ENCODE data around the gene SURF6. TPM values are rescaled to one million over a fixed set of nuclear protein-coding genes. Genes with fewer than 3 reads are reported as not detected.

SURF6 gene
- total and polyA plus RNA-seq, 2 of the 8 experiments (the other 6 are each of a cell fraction or from before 2014, with no cell fraction given), result 6.1 to 23.7 TPM

DNA sequence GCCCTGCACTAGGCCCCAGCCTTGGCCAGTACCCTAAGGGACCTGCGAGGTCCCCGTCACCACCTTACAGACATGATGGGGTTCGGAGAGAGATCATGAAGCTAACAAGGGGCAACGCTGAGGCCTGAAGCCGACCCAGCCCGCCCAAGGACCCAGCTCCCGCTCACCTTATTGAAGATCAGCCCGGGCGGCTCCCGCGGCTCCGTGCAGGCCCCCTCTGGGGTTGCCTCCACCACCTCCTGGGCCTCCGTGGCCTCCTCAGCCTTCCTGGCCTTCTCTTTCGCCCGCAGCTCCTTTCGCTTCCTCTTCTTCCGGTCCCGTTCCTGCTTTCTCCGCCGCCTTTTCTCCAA is 3.6 kb downstream of the SURF6 start:
- peaks cover 4 to 16% of the 10 kb centered on the region in 2 experiments for H4K20me1 ChIP-seq (replicated peaks in 1 of 2; ENCODE audit: control insufficient read depth in 1 of 2, insufficient read depth in 2 of 2, low read length in 2 of 2)
- no peak overlapping the region for H2AK5ac ChIP-seq (ENCODE audit: low read depth, low read length)
- H3K4me3 ChIP-seq (ENCODE audit: extremely low read depth in 1 of 4, insufficient read depth in 2 of 4, low read depth in 3 of 4, low read length in 4 of 4), result no peak overlapping the region
- peaks cover 7% of the 10 kb centered on the region; the same call in 1 of the 2 replicates for H3K23me2 ChIP-seq (ENCODE audit: low read depth, low read length)
- H2AFZ ChIP-seq (ENCODE audit: low read length), result no peak overlapping the region
- no peak overlapping the region for H3K9ac ChIP-seq (replicated peaks in 1 of 4; ENCODE audit: extremely low read depth in 1 of 4, low read depth in 3 of 4, low read length in 3 of 4)
- H3K14ac ChIP-seq (ENCODE audit: insufficient read length), result no peak overlapping the region
- H3K4me1 ChIP-seq (replicated peaks in 1 of 4; ENCODE audit: control insufficient read depth in 3 of 4, insufficient read depth in 4 of 4, low read length in 3 of 4), result peaks cover 0 to 9% (median 2%) of the 10 kb centered on the region in 4 experiments; a peak in 1 of 7 replicates
- H3K36me3 ChIP-seq (ENCODE audit: control insufficient read depth in 2 of 4, insufficient read depth in 4 of 4, low read length in 3 of 4), result peaks cover 20 to 43% (median 35%) of the 10 kb centered on the region in 4 experiments
- no peak overlapping the region for H3K27ac ChIP-seq (ENCODE audit: low read depth, low read length)
- 89% methylated on average over 18 of the region's 20 CpGs; no CpG with 5 or more reads in 1 of the 2 experiments for WGBS, 2 experiments (ENCODE audit: extremely low coverage in 1 of 2, insufficient coverage in 1 of 2, insufficient read length in 1 of 2, insufficient replicate concordance in 2 of 2, low coverage in 1 of 2, low lambda C conversion rate in 2 of 2, missing lambda C conversion rate in 1 of 2)
- H4K5ac ChIP-seq (ENCODE audit: insufficient read length, low read depth, low read length), result no peak overlapping the region
- no peaks in the 10 kb centered on the region for H3K9me3 ChIP-seq (ENCODE audit: insufficient read depth in 2 of 2, low read depth in 1 of 2, low read length in 1 of 2)
- no peak overlapping the region for H3K4ac ChIP-seq (replicated peaks; ENCODE audit: insufficient read length, low read depth, low read length)
- H2BK120ac ChIP-seq (replicated peaks; ENCODE audit: low read depth, low read length), result no peak overlapping the region
- H3K23ac ChIP-seq (ENCODE audit: insufficient read length), result no peak overlapping the region
- no peak overlapping the region for H3K4me2 ChIP-seq (ENCODE audit: insufficient read depth in 1 of 2, low read depth in 2 of 2, low read length in 2 of 2)
- no peak for DNase-seq (ENCODE audit: low read depth in 1 of 2, low spot score in 2 of 2)
- peaks cover 10% of the 10 kb centered on the region for H3K79me1 ChIP-seq (ENCODE audit: low read depth, low read length)
- no peak overlapping the region for H2BK12ac ChIP-seq (ENCODE audit: low read depth, low read length)
- no peak overlapping the region for H4K8ac ChIP-seq (ENCODE audit: extremely low read depth, insufficient read depth, low read length)
- no peak overlapping the region for H2BK5ac ChIP-seq (ENCODE audit: low read depth, low read length)
- ChIA-PET POLR2A (ENCODE audit: partially characterized antibody) (interaction anchor here (1.2 to 7.3 kb wide), 6 partner anchors 8 to 150 kb away, joined by 3 to 120 read pairs (median 7); partner anchors contain the start of genes MED22 and RPL7A), CTCF (ENCODE audit: partially characterized antibody) (interaction anchor here (0.6 to 7.0 kb wide), 10 partner anchors 10 to 155 kb away, joined by 3 to 123 read pairs (median 4); no protein-coding TSS in a partner anchor)
- H3K56ac ChIP-seq (replicated peaks; ENCODE audit: insufficient read length, low read depth, low read length), result no peak overlapping the region
- no peak overlapping the region for H4K91ac ChIP-seq (replicated peaks; ENCODE audit: insufficient read length, low read length)
- TF ChIP-seq RBBP5 (IDR thresholded peaks at IDR 0.05; ENCODE audit: borderline replicate concordance, low read depth, low read length), result no peak
- TF ChIP-seq KDM5A (IDR thresholded peaks at IDR 0.05; ENCODE audit: low read length), result no peak
- TF ChIP-seq SIN3A (conservative IDR thresholded peaks at IDR 0.05 in 1 of 2, IDR thresholded peaks at IDR 0.05 in 1 of 2; ENCODE audit: low read depth in 1 of 2, low read length in 2 of 2), result no peak
- TF ChIP-seq SRF (IDR thresholded peaks at IDR 0.05; ENCODE audit: low read depth, low read length), result no peak
- no peak for TF ChIP-seq JUND (IDR thresholded peaks at IDR 0.05; ENCODE audit: low read length)
- TF ChIP-seq PHF8 (conservative IDR thresholded peaks at IDR 0.05; ENCODE audit: low read depth, low read length), result no peak
- TF ChIP-seq RNF2 (IDR thresholded peaks at IDR 0.05; ENCODE audit: borderline replicate concordance, low read depth, low read length, missing control alignments, poor library complexity, severe bottlenecking), result no peak
- no peak for TF ChIP-seq HDAC2 (IDR thresholded peaks at IDR 0.05; ENCODE audit: borderline replicate concordance in 1 of 2, low read depth in 2 of 2, low read length in 2 of 2)
- TF ChIP-seq CBX5 (IDR thresholded peaks at IDR 0.05; ENCODE audit: low read depth, low read length), result no peak
- no peaks in the 10 kb centered on the region for H3K27me3 ChIP-seq (replicated peaks in 1 of 4; ENCODE audit: control insufficient read depth in 3 of 4, extremely low read depth in 1 of 4, insufficient read depth in 3 of 4, low read length in 3 of 4)
- H2BK20ac ChIP-seq (ENCODE audit: low read length), result no peak overlapping the region
- no peak overlapping the region for H3K18ac ChIP-seq (ENCODE audit: extremely low read depth, low read length)
- no peak for FAIRE-seq
- H3K79me2 ChIP-seq (ENCODE audit: control insufficient read depth in 1 of 2, insufficient read depth in 2 of 2, low read length in 2 of 2), result peaks cover 0 to 15% of the 10 kb centered on the region in 2 experiments; a peak in 2 of 4 replicates
- H2BK15ac ChIP-seq (ENCODE audit: low read length), result no peak overlapping the region
